ENCODE measurements around the gene NUDT8.

DNA sequence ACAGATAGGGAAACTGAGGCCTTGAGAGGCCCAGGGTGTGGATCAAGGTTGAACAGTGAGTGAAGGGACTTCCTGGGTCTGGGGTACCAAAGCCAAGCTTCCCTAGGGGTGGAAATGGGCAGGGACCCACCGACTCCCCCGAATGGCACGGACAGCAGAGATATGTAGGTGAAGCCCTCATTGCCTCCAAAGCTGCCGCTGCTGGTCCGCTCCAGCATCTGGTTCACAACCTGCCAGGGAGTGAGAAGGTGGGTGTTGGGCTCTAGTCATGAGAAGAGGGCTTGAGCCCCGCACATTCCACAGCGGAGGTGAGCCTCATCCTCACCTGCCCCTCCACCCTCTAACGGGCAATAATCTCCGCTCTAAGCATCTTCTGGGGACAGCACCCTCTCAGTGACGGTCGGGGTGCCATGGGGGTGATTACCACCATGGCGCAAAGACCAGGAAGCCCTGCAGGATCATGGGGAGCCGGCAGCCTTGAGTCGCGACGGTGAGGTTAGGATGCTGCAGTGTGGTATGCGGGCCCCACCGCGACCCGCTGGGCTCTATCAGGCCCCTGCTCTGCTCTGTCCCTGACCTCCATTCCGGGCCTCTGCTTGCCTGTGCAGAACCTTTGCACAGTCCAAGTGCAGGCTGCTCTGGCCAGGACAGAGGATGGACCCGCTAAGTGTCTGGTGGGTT is 33.9 kb upstream of the NUDT8 start:
- TF ChIP-seq EZH2 (IDR thresholded peaks at IDR 0.05; ENCODE audit: insufficient read depth, poor library complexity, severe bottlenecking), result no peak
- TF ChIP-seq EZH2phosphoT487 (IDR thresholded peaks at IDR 0.05; ENCODE audit: insufficient read depth, low read depth), result no peak
